Measurements from ENCODE around the gene ZNF541. TPM values are rescaled to one million over a fixed set of nuclear protein-coding genes. Genes with fewer than 3 reads are reported as not detected.

Gene ZNF541
- total and polyA plus RNA-seq, 4 donors = 0.12 to 0.52 (median 0.24) TPM; not detected in 1

GRCh38 chr19:47598407-47599349 is 25.7 kb upstream of the ZNF541 start:
- H3K27me3 ChIP-seq (ENCODE audit: control insufficient read depth in 3 of 3, insufficient read depth in 3 of 3, low read length in 2 of 3) = no peaks in the 10 kb centered on the region
- DNase-seq = peak; percentile 61 to 76 (median 73)
- no peaks in the 10 kb centered on the region for H3K9me3 ChIP-seq (ENCODE audit: control insufficient read depth in 4 of 4, insufficient read depth in 3 of 4, low read length in 3 of 4)
- H3K9ac ChIP-seq (ENCODE audit: insufficient read depth in 1 of 2, low read length in 2 of 2) = no peak overlapping the region
- TF ChIP-seq, protein P1, sequence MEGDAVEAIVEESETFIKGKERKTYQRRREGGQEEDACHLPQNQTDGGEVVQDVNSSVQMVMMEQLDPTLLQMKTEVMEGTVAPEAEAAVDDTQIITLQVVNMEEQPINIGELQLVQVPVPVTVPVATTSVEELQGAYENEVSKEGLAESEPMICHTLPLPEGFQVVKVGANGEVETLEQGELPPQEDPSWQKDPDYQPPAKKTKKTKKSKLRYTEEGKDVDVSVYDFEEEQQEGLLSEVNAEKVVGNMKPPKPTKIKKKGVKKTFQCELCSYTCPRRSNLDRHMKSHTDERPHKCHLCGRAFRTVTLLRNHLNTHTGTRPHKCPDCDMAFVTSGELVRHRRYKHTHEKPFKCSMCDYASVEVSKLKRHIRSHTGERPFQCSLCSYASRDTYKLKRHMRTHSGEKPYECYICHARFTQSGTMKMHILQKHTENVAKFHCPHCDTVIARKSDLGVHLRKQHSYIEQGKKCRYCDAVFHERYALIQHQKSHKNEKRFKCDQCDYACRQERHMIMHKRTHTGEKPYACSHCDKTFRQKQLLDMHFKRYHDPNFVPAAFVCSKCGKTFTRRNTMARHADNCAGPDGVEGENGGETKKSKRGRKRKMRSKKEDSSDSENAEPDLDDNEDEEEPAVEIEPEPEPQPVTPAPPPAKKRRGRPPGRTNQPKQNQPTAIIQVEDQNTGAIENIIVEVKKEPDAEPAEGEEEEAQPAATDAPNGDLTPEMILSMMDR (IDR thresholded peaks at IDR 0.05; ENCODE audit: control extremely low read depth, extremely low read depth) = no peak
- H3K27ac ChIP-seq (ENCODE audit: low read depth in 1 of 2, low read length in 1 of 2) = peak overlapping the region; percentile 88
- ATAC-seq (ENCODE audit: insufficient read depth, low FRiP score) = no peak
- 25 to 35% methylated on average over 21 of the region's 21 CpGs for WGBS, 2 donors
- H3K4me1 ChIP-seq (ENCODE audit: control insufficient read depth in 5 of 5, insufficient read depth in 5 of 5, low read length in 5 of 5) = peaks cover 0 to 14% (median 0%) of the 10 kb centered on the region in 5 donors
- H3K4me3 ChIP-seq = no peak overlapping the region
- H3K36me3 ChIP-seq (ENCODE audit: control insufficient read depth in 4 of 4, insufficient read depth in 4 of 4, low read length in 4 of 4) = no peaks in the 10 kb centered on the region

- 38 to 49% methylated on average over 6 of the region's 6 CpGs for WGBS, 2 donors
- Histone ChIP-seq H3K9me3 (ENCODE audit: control insufficient read depth in 4 of 4, insufficient read depth in 3 of 4, low read length in 3 of 4) (no peaks in the 10 kb centered on the region), H3K27me3 (ENCODE audit: control insufficient read depth in 3 of 3, insufficient read depth in 3 of 3, low read length in 2 of 3) (no peaks in the 10 kb centered on the region), H3K9ac (ENCODE audit: insufficient read depth in 1 of 2, low read length in 2 of 2) (no peak overlapping the region), H3K4me3 (no peak overlapping the region), H3K27ac (ENCODE audit: low read depth in 1 of 2, low read length in 1 of 2) (no peak overlapping the region), H3K4me1 (ENCODE audit: control insufficient read depth in 5 of 5, insufficient read depth in 5 of 5, low read length in 5 of 5) (peaks cover 0 to 14% (median 0%) of the 10 kb centered on the region in 5 donors), H3K36me3 (ENCODE audit: control insufficient read depth in 4 of 4, insufficient read depth in 4 of 4, low read length in 4 of 4) (no peaks in the 10 kb centered on the region)
- ATAC-seq (ENCODE audit: insufficient read depth, low FRiP score) (no peak), DNase-seq (no peak)
- TF ChIP-seq, protein P1 (IDR thresholded peaks at IDR 0.05; ENCODE audit: control extremely low read depth, extremely low read depth) = no peak
These were observed 23.0 kb upstream of the ZNF541 start for GRCh38 chr19:47595944-47596343.

- H3K27ac ChIP-seq (ENCODE audit: low read depth in 1 of 2, low read length in 1 of 2) = no peak overlapping the region
- 85 to 88% methylated on average over 6 of the region's 6 CpGs for WGBS, 2 donors
These were observed 20.9 kb upstream of the ZNF541 start for GRCh38 chr19:47593860-47594259.

More at GRCh38 chr19:47593860-47594259, 20.9 kb upstream of the ZNF541 start:
- TF ChIP-seq, protein P1 (IDR thresholded peaks at IDR 0.05; ENCODE audit: control extremely low read depth, extremely low read depth) = no peak
- Histone ChIP-seq H3K9ac (ENCODE audit: insufficient read depth in 1 of 2, low read length in 2 of 2) (no peak overlapping the region), H3K36me3 (ENCODE audit: control insufficient read depth in 4 of 4, insufficient read depth in 4 of 4, low read length in 4 of 4) (no peaks in the 10 kb centered on the region), H3K4me1 (ENCODE audit: control insufficient read depth in 5 of 5, insufficient read depth in 5 of 5, low read length in 5 of 5) (peaks cover 0 to 6% (median 0%) of the 10 kb centered on the region in 5 donors), H3K9me3 (ENCODE audit: control insufficient read depth in 4 of 4, insufficient read depth in 3 of 4, low read length in 3 of 4) (no peaks in the 10 kb centered on the region), H3K4me3 (no peak overlapping the region), H3K27me3 (ENCODE audit: control insufficient read depth in 3 of 3, insufficient read depth in 3 of 3, low read length in 2 of 3) (no peaks in the 10 kb centered on the region)
- no peak for ATAC-seq (ENCODE audit: insufficient read depth, low FRiP score)
- no peak for DNase-seq
